GM18499 (cell line): ENCODE results near the gene ADGRB3.

Experiments used
- ATAC-seq: cut with Tn5 transposase; IDR thresholded peaks from one replicate; pipeline ENCODE4 v1.9.1; 2021; ENCODE audit warnings: moderate number of reproducible peaks; ENCODE audit not compliant: insufficient read depth, unreplicated experiment

Gene ADGRB3

DNA sequence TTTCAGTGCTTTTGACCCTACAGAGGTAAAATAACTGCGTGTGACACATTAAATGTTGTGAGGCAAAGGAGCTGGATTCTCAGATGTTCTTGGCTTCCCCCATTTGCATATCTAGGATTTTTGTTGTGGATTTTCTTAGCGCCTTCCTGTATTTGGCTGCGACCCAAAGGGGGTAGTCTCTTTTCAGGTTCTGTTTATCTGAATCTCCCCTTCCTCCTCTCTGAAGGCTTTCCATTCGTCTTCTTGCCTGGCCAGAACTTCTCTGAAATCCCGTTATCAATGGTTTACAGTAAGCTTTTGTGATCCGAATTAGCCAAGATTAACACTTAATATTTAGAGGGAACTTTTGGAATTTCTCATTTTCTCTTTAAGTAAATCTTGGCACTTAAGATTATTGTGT is 60.8 kb downstream of the ADGRB3 start:
- no peak for ATAC-seq

DNA sequence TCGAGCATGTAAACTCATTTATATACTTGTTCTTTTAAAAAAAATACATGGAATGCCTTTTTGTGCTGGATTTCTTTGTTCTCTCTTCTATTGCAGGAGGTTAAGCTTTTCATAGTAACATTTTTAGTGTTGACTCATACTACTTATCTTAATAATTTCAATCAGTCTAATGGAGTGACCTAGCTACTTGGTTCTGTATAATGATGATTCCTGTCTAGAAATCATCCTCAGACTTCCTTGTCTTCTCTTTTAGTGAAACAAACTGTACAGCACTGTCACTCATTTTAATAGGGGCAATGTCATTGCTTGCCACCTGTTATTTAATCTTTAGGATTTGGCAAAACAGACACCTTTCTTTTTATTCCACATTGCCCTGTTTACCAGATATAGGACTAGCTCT is 62.3 kb downstream of the ADGRB3 start:
- ATAC-seq: no peak

DNA sequence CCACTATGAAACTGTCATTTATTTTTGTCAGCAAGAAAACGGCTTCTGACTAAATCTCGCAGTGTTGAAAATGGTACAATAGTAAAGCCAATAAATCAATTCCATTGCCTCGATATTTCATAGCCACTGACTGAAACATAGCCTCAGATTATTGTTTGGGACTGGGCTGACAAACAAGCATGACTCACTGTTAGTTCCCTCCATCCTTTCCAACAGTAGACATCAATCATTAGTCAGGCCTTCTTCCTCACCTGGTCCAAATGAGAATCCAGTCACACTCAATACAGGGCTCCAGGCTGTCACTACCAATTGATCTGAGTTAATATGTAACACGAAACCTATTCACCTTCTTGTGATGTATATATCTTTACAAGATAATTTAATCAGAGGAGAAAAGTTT is 66.1 kb downstream of the ADGRB3 start:
- ATAC-seq: no peak

DNA sequence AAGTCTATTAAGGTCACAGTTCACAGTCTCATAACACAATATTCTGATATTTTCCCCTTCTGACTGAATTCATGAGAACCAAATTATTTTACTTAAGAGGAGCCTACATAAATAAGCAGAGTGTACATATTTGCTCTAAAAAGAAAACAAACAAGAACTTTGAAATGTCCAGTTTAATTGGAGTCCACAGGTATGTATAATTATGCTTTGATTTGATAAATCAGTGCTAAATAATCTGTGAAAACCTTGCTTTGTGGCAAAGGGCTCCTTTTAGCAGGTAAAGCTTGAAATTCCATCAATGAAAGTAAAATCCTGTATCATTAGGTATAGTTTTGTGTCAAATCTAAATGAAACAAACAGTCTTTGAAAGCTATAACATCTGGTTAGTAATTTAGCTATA is 69.4 kb downstream of the ADGRB3 start:
- ATAC-seq: no peak

DNA sequence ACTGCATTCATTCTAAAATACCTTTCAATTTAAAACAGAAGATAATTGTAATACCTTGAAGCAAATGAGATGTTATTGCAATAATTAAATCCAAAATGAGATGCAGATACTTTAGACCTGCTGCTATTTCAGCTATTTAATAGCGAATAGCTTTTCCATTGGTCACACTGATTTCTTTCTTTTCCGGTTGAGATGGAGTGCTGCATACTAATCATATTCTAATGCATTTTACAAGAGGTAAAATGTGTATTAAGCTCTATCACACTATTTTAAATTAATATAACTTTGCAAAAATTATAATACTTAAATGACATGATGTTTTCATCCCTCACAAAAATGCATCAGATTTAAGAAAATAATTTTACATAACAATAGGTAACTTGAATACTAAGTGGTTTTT is 74.0 kb downstream of the ADGRB3 start:
- no peak for ATAC-seq

DNA sequence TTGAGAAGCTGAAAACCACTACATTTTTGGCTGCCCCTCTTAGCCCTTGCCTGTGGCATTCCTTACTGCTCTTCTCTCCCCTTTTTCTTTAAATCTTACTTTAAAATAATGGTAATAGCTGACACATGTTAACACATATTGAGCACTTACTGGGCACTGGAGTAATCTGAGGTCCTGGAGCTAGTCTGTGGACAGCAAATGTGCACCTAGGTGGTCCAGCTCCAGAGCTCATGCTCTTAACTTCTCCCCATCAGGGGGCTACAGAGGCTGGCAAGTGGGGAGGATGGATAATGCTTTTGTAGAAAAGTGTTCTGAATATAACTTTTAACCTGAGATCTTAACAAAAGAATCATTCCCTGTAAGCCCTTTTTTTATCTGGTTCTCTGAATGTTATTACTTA is 74.8 kb downstream of the ADGRB3 start:
- ATAC-seq: no peak

DNA sequence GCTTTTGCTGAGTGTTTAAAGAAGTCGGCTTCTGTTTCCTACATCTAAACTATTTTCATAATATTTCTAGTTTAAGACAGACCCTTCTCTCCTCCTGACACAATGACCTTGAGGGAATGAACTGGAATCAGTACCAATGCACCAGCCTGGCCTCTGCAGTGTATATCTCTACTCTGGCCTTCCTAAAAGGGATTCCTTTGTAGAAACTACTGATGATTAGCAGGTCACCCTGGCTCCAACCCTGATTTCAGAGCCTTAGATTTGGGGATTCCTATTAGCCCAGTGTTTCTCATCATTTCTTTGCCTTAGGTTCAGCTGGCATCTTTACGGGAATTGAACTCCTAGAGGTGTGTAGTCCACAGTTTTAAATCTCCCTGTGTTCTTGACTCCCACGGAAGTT is 75.4 kb downstream of the ADGRB3 start:
- no peak for ATAC-seq

DNA sequence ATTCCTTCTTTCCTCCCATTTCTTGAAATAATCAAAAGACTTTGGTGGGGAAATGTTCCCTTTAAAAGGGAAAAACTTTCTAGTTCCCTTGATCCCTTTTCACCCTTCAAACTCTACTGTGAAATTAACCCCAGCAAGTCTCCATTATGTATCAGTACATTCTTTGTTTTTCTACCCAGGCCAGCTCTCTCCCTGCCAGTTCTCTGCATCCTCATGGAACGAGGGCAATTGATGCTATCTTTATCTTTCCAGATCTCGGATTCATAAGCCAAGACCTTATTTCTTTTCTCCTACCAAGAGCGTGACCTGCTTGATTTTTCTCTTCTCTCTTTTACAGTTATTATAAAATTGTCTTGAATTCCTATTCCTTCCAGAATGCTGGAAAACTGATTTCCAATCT is 75.8 kb downstream of the ADGRB3 start:
- no peak for ATAC-seq

DNA sequence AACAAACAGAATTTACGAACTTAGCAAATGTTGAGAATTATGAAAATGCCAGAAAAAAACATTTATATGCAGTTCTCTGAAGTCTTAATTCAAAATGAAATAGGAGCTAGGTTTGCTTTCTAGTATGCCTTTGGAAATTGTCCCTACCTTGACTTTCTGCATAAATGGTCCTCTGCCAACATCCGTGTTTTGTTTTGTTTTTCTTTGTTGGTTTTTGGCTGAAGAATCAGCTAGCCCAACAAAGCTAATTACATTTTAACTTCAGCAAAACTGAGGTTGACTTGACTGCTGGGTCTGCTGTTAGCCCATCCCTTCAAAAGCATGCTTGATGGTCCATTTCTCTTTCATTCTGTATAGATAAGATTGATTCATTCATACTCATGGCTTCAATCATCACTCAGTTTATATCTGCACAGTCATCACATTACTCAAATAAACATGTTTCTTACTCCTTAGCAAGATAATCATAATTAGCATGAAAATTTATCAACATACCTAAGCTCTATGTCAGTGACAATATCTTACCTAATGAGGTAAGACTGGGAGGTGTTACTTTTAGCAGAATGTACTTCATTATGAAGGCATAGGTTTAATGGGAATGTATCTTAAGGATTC is 76.4 kb downstream of the ADGRB3 start:
- no peak for ATAC-seq

DNA sequence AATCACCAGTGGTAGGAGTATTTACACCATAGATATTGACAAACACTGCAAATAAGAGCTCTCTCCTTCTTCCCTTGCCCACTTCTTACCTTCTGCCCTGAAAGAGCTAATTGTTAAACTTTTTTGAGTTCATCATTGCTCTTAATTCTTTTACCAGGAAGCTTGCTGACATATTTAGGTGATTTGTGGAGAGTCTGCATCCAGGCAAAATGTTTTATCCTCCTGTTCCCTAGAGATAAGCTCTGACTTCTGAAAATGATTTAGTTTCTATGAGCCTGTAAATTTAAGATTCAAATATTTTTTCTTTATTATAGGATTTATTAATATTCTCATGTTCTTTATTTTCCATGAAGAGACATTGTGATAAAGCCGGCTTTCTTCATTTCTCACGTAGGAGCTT is 81.5 kb downstream of the ADGRB3 start:
- ATAC-seq: no peak

DNA sequence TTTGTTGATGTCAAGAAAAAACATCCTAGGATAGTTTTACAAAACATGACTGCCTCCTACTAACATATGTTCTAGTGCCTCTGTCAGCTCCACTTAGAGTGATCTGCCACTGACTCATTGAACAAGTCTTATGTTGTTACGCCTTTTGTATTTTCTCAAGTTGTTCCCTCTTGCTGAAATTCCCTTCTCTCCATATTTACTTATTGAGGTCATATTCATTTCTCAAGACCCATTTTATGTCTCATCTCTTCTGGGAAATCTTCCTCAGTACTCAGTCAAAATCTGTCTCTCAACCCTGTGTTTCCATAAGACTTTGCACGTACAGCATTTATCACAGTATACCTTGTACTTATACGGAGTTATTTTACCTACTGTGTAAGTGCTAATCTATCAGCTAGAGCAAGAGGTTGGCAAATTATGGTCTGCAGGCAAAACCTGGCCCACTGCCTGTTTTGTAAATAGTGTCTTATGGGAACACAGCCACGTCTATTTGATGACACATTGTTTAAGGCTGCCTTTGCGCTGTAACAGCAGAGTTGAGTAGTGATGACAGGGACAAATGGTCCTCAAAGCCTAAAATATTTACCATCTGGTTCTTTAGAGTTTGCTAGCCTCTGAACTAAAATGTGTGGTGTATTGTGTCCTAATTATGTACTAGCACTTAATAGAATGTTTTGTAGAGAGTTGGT is 83.4 kb downstream of the ADGRB3 start:
- ATAC-seq: no peak

DNA sequence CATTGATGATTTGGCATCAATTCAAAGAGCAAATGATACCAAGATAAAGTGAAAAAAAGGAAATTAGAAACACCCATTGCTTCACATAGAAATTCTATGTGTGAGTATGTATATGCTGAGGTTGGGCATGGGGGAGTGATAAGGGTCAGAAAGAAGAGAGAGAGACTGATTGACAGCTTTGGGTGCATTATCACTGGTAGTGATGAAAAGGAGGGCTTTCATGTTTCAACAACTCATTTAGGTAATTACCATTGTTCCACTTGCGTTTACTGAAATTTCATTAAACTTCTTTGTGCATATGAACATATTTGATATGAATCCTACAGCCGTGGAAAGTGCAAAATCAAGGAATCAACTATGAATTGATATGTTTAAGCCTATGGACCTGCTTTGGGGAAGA is 84.7 kb downstream of the ADGRB3 start:
- no peak for ATAC-seq

DNA sequence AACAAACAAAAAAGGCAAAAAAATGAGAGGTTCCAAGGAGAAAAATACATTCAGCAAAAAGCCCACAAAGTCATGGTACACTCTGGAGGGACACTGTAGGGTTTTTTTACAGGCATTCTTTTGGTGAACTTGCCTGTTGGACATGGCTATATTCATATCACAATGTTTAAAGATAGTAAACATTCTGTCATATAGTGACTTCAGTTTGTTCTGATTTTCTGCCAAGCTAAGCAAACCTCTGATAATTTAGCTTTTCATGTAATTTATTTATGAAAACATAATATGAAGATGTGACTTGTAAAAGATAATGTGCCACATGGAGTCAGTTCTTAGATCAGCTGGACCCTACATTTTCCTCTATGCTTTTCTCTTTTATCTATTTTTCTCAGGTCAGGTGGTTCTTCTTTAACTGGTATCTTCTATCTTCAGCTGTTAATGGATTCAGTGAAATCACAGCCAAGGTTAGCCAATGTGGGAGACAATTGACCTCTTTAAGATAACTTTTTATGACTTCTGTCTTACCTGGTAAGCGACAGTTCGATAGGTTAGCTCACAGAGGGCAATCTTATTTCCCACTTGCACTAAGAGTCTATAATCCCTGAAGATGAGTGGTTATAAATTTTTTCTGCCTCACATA is 87.9 kb downstream of the ADGRB3 start:
- ATAC-seq: no peak

DNA sequence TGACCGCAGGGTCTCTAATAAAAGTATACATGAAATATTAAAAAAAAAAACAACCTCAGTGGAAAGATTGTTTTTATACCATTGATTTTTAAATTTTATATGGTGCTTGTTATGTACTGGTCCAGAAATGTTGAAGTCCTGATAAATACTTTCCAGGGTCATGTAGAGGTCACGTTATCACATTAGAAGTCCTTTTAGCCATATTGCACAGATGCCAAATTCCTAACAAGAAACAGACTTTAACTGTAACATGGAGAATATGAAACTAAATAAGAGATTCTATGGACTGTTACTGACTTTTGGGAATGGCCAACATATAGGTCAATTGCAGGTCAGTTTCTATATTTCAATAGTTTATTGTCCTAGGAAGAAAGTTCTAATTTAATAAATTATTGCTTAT is 89.0 kb downstream of the ADGRB3 start:
- no peak for ATAC-seq

DNA sequence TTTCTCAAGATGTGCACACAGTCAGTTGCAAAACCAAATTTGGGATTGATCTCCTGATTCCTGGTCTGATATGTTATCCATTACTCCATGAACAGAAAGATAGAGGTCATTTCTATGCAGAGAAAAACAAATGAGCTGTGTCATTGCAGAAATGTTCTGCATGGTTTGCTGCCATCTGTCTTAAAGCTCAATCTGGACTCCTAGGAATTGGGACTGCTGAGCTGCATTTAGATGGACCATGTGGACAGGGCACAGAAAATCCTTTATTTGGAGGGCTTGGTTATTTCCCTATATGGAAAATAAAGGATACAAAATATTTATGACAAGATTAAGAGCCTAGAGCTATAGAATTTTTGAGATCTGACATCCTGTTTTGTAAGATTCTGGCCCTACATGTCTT is 91.3 kb downstream of the ADGRB3 start:
- ATAC-seq: no peak

DNA sequence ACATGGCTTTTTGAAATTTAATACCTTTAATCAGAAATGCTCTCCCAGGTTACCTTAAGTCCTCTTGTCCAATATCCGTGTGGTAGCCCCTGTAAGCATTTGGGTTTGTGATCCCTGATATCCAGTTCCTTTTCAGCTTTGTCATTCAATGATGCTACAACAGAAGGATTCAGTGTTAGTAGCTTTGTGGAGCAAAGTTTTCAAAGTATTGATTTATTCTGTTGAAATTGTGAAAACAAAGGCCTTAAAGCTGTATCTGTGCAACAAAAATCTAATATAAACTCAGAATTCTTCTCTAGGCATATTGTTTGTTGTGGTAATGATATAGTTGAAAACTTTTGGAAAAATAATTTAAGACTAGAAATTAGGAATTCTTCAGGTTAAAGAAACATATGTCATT is 91.9 kb downstream of the ADGRB3 start:
- ATAC-seq: no peak

DNA sequence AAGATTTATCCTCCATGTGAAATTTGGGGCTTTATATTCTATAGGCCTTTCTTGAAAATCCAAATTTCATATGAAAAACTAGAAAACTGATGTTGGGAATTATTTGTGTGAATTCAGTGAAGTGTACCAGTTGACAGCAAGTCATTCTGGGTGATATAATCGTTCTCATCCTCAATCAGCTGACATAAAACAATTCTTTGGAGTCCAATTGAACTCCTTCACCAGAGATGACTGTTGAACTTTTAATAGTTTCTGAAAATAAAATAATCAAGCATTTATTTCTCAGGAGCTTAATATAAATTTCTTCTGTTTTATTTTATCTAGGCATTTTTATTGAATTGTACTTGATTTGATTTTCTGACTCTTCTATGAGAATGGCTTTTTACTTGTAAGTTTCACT is 92.6 kb downstream of the ADGRB3 start:
- no peak for ATAC-seq

DNA sequence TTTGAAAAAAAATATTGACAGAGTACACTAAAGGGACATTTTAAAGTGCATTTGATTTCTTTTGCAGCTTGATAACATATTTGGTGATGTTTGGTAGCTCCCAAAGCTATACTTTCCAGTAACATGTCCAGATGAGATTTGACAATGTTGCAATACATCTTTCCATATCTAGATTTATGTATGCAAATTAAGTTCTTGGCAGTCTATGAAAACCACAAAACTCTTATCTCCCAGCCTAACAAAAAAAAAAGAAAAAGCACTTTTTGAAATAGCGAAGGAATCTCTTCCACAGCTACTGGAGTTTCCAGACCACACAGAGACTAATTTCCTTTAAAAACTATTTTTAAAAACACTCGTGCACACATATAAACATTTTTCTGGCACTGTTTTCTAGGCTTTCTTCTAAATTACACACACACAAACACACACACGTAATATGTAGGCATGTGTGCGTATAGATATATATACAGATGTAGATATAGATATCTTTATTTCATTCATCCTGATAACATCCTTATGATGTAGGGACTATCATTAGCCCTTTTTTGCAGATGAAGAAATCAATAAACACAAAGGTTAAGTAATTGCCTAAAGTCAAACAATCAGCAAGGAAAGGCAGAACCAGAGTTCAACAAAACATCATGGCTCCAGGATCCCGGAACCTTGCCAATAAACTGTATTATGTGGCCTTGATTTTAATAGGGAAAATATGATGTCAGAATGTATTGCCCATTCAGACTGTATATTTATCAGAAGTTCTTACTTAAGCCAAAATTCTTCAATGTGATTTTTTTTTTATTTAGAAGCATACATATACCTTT is 93.3 kb downstream of the ADGRB3 start:
- ATAC-seq: no peak

DNA sequence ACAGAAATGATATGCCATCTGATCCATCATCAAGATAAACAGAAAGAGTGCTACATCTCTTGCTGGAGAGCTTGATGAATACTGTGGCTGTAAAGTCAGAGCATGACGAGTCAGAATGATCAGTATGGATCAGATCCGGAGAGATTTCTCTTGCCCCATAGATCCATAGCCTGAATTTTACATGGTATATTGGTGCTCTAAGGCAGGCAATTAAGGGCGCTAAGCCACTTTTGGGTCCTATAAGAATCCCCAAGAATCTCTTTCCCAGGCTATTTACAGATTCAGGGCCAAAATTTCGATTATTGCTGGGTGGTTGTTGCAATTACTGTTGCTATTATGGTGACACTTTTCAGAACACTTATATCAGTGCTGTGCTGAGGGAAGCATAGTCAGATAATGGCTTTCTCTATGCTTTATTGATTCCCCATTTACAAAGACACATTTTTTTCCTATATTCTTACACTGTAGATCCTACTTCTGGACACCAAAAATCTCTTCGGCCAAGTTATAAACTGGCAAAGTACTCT is 94.4 kb downstream of the ADGRB3 start:
- no peak for ATAC-seq

DNA sequence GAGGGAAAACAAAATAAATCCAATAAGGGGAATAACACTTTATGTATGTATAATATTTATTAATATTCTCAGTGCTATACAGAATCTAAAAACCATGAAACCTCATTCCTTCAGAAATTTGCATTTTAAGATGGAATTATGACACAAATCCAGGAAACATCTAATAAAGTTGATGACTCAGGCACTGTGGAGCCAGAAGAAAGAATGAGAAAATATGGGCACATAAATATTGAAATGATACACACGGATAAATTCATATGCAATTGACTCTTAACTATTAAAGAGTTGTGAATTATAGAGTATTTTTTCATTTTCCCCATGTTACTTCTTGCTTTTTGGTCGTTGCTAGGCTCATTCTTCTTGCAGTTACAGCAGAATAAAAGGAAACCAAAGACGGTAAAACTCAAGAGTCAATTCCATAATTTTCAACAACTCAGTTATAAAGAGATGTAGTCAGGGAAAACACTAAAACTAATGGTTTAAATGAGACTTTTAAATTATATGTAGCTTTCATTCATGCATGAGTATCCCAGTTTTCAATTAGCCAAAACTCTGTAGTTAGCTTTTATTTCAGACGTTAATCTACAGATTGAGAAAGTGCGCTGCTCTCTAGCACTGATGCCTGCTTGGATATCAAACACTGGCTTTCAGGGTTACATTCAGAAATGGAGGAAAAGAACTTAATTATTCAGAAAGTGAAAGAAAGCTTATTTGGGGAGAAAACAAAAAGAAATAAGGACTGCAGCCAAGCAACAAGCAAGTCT is 95.4 kb downstream of the ADGRB3 start:
- ATAC-seq: no peak
